Endothelial cell of umbilical vein (primary cell): ENCODE measurements around the gene AHI1. TPM values are rescaled to one million over a fixed set of nuclear protein-coding genes. Genes with fewer than 3 reads are reported as not detected.

Experiments
- BruUV-seq: library from RNA; stranded (reverse); fragments of 400-500 nt; replicated peaks from 2 replicates; lab custom pipeline; 2021; lab: Mats Ljungman, UMichigan
- CTCF ChIA-PET: fragments of 300-600, 350-600 bp; sonication (Branson Sonifier 250); formaldehyde crosslinking; loops from one replicate; lab custom pipeline; 2021; ENCODE audit warnings: antibody characterized with exemption, inconsistent platforms; lab: Charles Lee
- POLR2A ChIA-PET: fragments of 300-600, 350-600 bp; sonication (Branson Sonifier 250); formaldehyde crosslinking; loops from one replicate; lab custom pipeline; 2021; ENCODE audit warnings: antibody characterized with exemption, inconsistent platforms; lab: Charles Lee
- DNase-seq: peaks from one replicate; pipeline ENCODE4 v3.0.0-alpha.2; 2011; ENCODE audit warnings: low read depth, low spot score
- FAIRE-seq: peaks from 2 replicates; lab custom pipeline; 2011; peaks lifted over from hg19 to GRCh38; lab: Jason Lieb, UNC
- H2AFZ ChIP-seq: 2 replicates; pipeline ENCODE4 v1.6.0; 2012; ENCODE audit warnings: low read depth, low read length, control low read depth, inconsistent platforms
- H3K27ac ChIP-seq: 2 replicates; pipeline ENCODE4 v1.5.1; 2011; ENCODE audit warnings: low read depth, mild to moderate bottlenecking, control low read depth, low read length, moderate library complexity; ENCODE audit not compliant: insufficient read depth
- H3K27me3 ChIP-seq, 2 experiments: 2 replicates each; pipeline versions ENCODE4 v1.6.0 to v1.6.1; 2011; ENCODE audit warnings: low read length in 2 of 2, mixed read lengths in 1 of 2; ENCODE audit not compliant: control insufficient read depth in 2 of 2, insufficient read depth in 2 of 2
- H3K36me3 ChIP-seq, 2 experiments: 2 replicates in 1 of 2; 3 replicates in 1 of 2; pipeline ENCODE4 v1.5.1; 2011; ENCODE audit warnings: low read length in 2 of 2, mild to moderate bottlenecking in 1 of 2, moderate library complexity in 1 of 2; ENCODE audit not compliant: control insufficient read depth in 2 of 2, insufficient read depth in 2 of 2; ENCODE audit errors: extremely low read depth in 1 of 2
- H3K4me1 ChIP-seq: 3 replicates; pipeline ENCODE4 v1.5.1; 2011; ENCODE audit warnings: mild to moderate bottlenecking, low read length; ENCODE audit not compliant: control insufficient read depth, insufficient read depth; ENCODE audit errors: extremely low read depth
- H3K4me2 ChIP-seq: 2 replicates; pipeline ENCODE4 v1.6.1; 2011; ENCODE audit warnings: low read length, control low read depth, mixed read lengths; ENCODE audit not compliant: insufficient read depth
- H3K4me3 ChIP-seq, 3 experiments: fragments of 200-600 bp in 1 of 3; sonication (generic), shearing (Covaris generic) in 1 of 3; replicated peaks in 1 of 3; 2 replicates each; pipeline ENCODE4 v1.5.1; 2011 to 2016; ENCODE audit warnings: control low read depth in 3 of 3, low read length in 3 of 3, mild to moderate bottlenecking in 2 of 3, inconsistent platforms in 1 of 3, low read depth in 1 of 3, moderate library complexity in 1 of 3; ENCODE audit not compliant: insufficient read depth in 1 of 3
- H3K79me2 ChIP-seq: 2 replicates; pipeline ENCODE4 v1.6.0; 2012; ENCODE audit warnings: low read length, inconsistent platforms; ENCODE audit not compliant: control insufficient read depth, insufficient read depth
- H3K9ac ChIP-seq: replicated peaks from 2 replicates; pipeline ENCODE3; 2011; ENCODE audit warnings: low read length, control low read depth; ENCODE audit not compliant: insufficient read depth; ENCODE audit errors: extremely low read depth
- H3K9me1 ChIP-seq: replicated peaks from 3 replicates; pipeline ENCODE4 v1.6.0; 2011; ENCODE audit warnings: mild to moderate bottlenecking, low read length; ENCODE audit not compliant: control insufficient read depth, insufficient read depth; ENCODE audit errors: extremely low read depth
- H3K9me3 ChIP-seq: replicated peaks from 2 replicates; pipeline ENCODE4 v1.5.1; 2012; ENCODE audit warnings: low read length, inconsistent platforms; ENCODE audit not compliant: control insufficient read depth, insufficient read depth
- H4K20me1 ChIP-seq: replicated peaks from 2 replicates; pipeline ENCODE3; 2011; ENCODE audit warnings: mild to moderate bottlenecking, low read length; ENCODE audit not compliant: control insufficient read depth, insufficient read depth; ENCODE audit errors: extremely low read depth
- CTCF ChIP-seq, 2 donors: IDR thresholded peaks; 1 replicate in 1 of 2; 2 replicates in 1 of 2; pipeline ENCODE4 v1.5.1; 2011; ENCODE audit warnings: low read length in 2 of 2, mild to moderate bottlenecking in 2 of 2, moderate library complexity in 2 of 2, control low read depth in 1 of 2, inconsistent platforms in 1 of 2, low read depth in 1 of 2; ENCODE audit not compliant: insufficient read depth in 1 of 2; ENCODE audit errors: extremely low read depth in 1 of 2
- EZH2 ChIP-seq: IDR thresholded peaks from 2 replicates; pipeline ENCODE4 v1.6.1; 2012; ENCODE audit warnings: borderline replicate concordance, low read depth, mild to moderate bottlenecking, moderate library complexity, low read length, inconsistent platforms; ENCODE audit not compliant: severe bottlenecking
- FOS ChIP-seq: IDR thresholded peaks from 2 replicates; pipeline ENCODE4 v1.6.1; 2011; ENCODE audit warnings: mild to moderate bottlenecking, low read length, moderate library complexity, borderline replicate concordance; ENCODE audit not compliant: insufficient read depth
- GATA2 ChIP-seq: IDR thresholded peaks from 2 replicates; pipeline ENCODE4 v1.7.0; 2011; ENCODE audit warnings: low read depth, mild to moderate bottlenecking, moderate library complexity, mixed read lengths, low read length; ENCODE audit not compliant: insufficient read length, insufficient read depth
- MYC ChIP-seq: IDR thresholded peaks from one replicate; pipeline ENCODE4 v1.6.1; 2011; ENCODE audit warnings: mild to moderate bottlenecking, low read depth, low read length
- POLR2A ChIP-seq: IDR thresholded peaks from 2 replicates; pipeline ENCODE4 v1.6.1; 2012; ENCODE audit warnings: low read depth, mild to moderate bottlenecking, control low read depth, low read length
- POLR2AphosphoS5 ChIP-seq: IDR thresholded peaks from 2 replicates; pipeline ENCODE4 v1.6.1; 2012; ENCODE audit warnings: low read depth, mild to moderate bottlenecking, control low read depth, low read length, moderate library complexity; ENCODE audit not compliant: insufficient read depth
- dilution Hi-C: fragments of 300-500 bp; cut with MboI; formaldehyde crosslinking; loops from one replicate; pipeline ENCODE4 v1.15.0; 2019; ENCODE audit warnings: low sequenced_read_pairs; ENCODE audit not compliant: extremely low pct_ligation_motif_present
- intact Hi-C: fragments of 100-400 bp; cut with micrococcal nuclease; formaldehyde crosslinking; loops from one replicate; pipeline ENCODE4 v1.10.0; 2022
- polyA plus RNA-seq, 4 experiments: library from polyadenylated mRNA; depleted of rRNA in 3 of 4; stranded (reverse) in 3 of 4; unstranded in 1 of 4; fragments of >200 nt; gene quantifications; 2 replicates each; pipeline versions ENCODE4 v1.2.1 to v1.2.3, GENCODE V29; 2011 to 2012; ENCODE audit warnings: missing spikeins in 1 of 4
- total RNA-seq: library from RNA; stranded (reverse); gene quantifications from 2 replicates; pipeline ENCODE4 v1.2.3, GENCODE V29; 2021
- TF ChIP-seq, protein P1 (sequence below): IDR thresholded peaks from 2 replicates; pipeline ENCODE4 v1.6.1; 2011; ENCODE audit not compliant: insufficient read depth, insufficient read length

Gene AHI1
- total and polyA plus RNA-seq, 2 donors (not counting 3 experiments of a cell fraction or from before 2014, with no cell fraction given), result 5.1 to 20.7 TPM

- ChIA-PET CTCF (no interaction called here), POLR2A (no interaction called here)
- H3K27ac ChIP-seq, result no peak overlapping the region
- DNase-seq (no peak), FAIRE-seq (no peak)
- dilution Hi-C loops (no loop called here), intact Hi-C loops (no loop called here)
- H3K9me3 ChIP-seq, result no peaks in the 10 kb centered on the region
- no peak overlapping the region for H2AFZ ChIP-seq
- no peak overlapping the region for H3K4me2 ChIP-seq
- no peaks in the 10 kb centered on the region for H3K9me1 ChIP-seq
- H3K79me2 ChIP-seq, result no peaks in the 10 kb centered on the region
- no peak for TF ChIP-seq MYC
- no peak for TF ChIP-seq GATA2
- no peak for TF ChIP-seq FOS
- TF ChIP-seq POLR2A, result no peak
- no peak for TF ChIP-seq POLR2AphosphoS5
- TF ChIP-seq, protein P1, sequence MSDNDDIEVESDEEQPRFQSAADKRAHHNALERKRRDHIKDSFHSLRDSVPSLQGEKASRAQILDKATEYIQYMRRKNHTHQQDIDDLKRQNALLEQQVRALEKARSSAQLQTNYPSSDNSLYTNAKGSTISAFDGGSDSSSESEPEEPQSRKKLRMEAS, result no peak
- no peak for TF ChIP-seq EZH2
- TF ChIP-seq CTCF (IDR thresholded peaks at IDR 0.05; ENCODE audit: extremely low read depth in 1 of 2, insufficient read depth in 1 of 2, low read depth in 1 of 2, low read length in 2 of 2), result no peak
- no peaks in the 10 kb centered on the region for H3K27me3 ChIP-seq
- H3K9ac ChIP-seq, result no peak overlapping the region
- no TSS peak for BruUV-seq
- no peak overlapping the region for H3K4me3 ChIP-seq
- no peaks in the 10 kb centered on the region for H3K36me3 ChIP-seq
- no peaks in the 10 kb centered on the region for H3K4me1 ChIP-seq
- H4K20me1 ChIP-seq, result no peaks in the 10 kb centered on the region
Observed at GRCh38 chr6:135323202-135323668, 174.3 kb downstream of the AHI1 start.
